Glomerular visceral epithelial cell (primary cell): Measurements from ENCODE around the gene ERMAP.
"Not testable (repeated sequence)": the region's sequence is repeated elsewhere in the genome, so short reads cannot be mapped to it uniquely, and the experiment has no call there.

Experiments
- DNase-seq: peaks from one replicate; pipeline ENCODE4 v3.0.0-alpha.2; 2016; ENCODE audit errors: extremely low spot score

The ERMAP gene

DNA sequence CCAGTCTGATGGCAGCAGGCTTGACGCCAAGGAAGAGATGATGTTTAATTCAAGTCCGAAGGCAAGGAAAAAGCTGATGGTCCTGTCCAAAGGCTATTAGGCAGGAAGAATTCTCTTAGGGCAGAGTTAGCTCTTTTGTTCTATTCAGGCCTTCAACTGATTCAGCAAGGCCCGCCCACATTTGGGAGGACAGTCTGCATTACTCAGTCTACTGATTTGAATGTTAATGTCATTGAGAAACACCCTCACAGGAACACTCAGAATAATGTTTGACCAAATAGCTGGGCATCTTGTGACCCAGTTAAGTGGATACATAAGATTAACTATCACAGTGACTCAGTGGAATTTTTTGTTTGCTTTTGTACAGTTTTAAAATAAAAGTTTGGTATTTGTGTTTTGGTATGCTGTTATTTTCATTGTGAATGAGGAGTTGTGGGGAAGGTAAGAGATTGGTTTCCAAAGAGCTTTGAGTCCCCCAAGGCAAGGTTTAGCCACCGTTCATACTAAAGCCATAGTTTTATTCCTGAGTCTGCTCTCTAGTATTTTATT, 27.7 kb downstream of the ERMAP start:
- DNase-seq = no peak

DNA sequence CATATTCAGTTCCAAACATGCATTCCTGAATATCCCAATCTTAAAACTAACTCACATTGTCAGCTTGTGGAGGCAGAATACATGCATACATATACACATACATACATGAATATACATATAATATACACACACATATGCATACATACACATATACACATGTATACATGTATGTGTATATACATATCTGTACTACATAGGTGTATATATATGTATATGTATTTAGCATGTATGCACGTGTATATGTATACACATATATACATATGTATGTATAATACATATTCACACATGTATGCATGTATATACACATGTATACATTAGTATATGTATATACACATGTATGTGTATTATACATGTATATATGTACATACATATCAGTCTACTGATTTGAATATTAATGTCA, 28.3 kb downstream of the ERMAP start:
- no peak for DNase-seq

DNA sequence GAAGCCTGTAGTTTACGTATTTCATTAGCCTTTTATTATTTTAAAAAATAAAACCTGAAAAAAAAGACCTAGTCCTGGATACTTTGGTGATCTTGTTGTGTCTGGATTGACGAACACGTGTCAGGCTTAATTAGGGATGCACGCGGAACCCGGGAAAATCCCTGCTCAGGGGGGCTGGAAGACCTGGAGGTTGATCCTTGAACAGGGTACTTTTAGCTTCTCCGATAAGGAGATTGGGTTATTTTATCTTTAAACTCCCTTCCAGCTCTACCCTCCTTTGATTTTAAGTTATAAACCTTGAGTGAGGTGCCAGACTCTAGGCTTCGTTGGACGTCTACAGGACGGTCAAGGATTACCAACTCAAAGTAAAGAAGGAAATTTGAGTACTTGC, 28.9 kb downstream of the ERMAP start:
- DNase-seq = no peak

DNA sequence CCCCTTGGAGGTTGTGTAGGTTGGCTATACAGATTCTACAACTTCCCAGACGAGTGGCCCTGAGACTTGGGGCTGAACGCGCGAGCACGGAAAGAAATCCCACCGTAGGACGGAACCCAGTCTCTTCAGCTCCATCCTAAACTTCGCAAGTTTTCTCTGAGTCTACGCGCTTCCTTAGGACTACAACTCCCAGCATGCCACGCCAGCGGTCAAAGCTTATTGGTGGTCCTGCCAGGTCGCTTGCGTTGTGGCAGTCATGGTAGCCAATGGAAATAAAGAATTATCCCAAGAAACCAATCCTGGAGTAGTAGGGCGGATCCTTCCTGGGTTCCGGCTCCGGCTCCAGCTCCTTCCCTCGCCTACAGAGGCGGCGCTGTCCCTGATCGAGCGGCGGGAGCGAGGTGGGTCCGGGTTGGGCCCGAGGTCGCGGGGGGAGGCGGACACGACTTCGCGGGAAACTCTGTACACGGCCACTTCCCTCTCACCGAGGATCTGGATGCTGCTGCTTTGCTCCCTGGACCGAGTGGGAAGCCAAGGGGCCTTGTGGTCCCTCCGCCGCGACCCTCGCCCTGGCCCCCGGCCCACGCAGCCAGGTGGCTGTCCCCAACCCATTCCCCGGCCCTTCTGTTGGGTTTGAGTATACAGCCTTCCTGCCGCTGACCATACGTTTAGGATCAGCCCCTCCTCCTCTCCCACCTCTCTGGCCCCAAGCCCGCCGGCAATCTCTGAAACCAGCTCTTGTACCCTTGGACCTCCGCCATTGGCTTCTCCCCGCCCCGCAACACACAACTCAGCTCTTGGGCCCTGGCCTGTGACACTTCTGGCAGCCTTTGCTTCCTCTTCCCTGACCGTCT, 29.6 kb downstream of the ERMAP start, which contains the start of gene ZNF691:
Gene ZNF691, plus strand, starts transcription at position 357 of the 854 bp plus-strand sequence. CDS start 3,046 bp downstream, outside the sequence.
- peak; percentile 96 for DNase-seq

DNA sequence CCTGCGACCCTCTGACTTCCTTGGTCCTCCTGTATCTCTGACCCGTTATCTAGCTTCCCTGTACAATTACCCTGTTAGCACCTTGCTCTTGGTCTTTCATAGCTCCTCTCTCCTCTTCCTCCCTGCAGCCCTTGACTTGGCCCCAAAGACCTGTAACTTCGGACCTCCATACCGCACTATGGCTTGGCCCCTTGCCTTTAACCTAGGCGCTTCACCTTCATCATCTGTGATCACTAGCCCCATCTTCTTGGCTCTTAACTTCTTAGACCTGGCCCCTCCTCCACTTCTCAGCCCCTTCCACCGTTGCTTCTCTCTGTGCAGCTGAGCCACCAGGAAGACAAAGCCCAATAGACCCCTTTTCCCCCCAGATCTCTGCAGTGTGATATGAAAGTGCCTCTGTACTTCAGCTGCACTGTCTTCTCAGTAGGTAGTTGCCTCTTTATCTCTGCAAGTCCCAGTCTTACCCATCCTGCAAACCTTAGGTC, 30.2 kb downstream of the ERMAP start:
- no peak for DNase-seq

DNA sequence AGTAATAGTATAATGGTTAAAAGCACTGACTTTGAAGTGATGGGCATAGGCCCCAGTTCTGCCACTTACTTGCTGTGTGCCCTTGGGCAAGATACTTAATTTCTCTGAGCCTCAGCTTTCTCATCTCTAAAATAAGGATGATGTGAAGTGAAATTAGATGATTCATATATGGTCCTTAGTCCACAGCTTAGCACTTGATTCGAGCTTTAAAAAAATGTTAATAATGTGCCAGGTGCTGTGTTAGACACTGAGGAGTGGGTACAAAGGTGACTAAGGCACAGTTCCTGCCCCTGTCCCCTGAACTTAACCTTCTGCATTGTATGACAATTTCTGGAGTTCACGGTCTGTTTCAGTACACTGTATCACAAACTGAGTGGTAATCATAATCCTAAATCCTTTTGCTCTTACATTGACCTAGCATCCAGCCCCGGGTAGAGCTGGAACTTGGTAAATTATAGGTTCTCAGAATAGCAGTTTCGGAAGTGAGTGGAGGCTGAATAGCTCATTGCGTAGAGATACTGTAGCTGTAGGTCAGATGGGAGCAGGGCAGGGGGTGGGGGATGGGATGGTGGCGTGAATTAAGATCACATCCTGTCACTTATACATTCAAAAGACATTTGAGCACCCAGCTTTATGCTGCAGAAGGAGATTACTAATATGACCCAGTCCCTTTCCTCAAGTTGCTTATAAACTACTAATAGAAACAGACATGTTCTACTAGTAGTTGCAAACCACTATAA, 31.0 kb downstream of the ERMAP start:
- DNase-seq = no peak

DNA sequence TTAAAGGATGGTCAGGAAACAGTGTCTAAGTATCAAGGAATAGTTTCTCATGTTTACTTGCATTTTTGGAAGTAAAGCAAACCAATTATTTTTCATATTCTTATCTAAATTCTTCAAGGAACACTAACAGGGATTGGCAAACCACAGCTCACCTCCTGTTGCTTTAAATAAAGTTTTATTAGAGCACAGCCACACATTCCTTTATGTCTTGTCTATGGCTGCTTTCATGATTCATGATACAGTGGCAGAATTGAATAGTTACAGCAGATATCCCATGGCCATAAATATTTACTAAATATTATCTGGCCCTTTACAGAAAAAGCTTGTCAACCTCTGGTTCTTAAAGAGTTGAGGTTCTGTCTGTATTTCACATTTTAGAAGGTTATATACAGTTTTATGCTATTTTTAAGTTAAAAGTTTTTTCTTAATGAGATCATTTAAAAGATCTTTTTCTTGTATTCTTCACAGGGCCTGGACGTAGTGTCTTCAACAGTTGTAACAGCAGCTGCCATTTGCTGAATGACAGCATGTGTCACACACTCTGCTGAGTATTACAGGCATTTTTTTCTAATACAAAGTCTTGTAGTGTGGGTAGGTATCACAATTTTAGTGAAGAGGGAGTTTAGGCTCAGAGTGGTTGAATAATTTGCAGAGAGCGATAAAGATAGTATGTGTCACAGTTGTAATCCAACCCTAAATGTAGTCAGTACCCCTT, 32.1 kb downstream of the ERMAP start:
- no peak for DNase-seq

DNA sequence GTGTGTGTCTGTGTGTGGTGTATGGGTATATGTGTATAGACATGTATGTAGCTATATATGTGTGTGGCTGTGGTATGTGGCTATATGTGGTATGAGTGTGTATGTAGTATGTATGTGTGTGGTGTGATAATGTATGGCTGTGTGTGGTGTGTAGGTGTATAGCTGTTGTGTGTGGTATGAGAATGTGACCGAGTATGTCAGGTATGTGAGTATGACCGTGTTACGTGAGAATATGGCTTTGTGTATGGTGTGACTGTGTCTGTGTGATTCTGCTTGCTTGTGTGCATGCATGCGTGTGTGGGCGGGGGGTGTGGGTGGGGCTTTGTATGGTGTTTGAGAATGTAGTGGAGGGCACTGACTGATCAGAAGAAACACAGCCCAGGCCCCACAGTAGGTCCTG, 33.0 kb downstream of the ERMAP start:
- DNase-seq = no peak

DNA sequence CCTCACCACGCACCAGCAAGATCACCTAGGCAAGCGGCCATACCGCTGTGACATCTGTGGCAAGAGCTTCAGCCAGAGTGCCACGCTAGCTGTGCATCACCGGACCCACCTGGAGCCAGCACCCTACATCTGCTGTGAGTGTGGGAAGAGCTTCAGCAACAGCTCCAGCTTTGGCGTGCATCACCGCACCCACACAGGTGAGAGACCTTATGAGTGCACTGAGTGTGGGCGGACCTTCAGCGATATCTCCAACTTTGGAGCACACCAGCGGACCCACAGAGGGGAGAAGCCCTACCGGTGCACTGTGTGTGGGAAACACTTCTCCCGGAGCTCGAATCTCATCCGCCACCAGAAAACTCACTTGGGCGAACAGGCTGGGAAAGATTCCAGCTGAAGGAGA, 34.5 kb downstream of the ERMAP start:
- DNase-seq = no peak

DNA sequence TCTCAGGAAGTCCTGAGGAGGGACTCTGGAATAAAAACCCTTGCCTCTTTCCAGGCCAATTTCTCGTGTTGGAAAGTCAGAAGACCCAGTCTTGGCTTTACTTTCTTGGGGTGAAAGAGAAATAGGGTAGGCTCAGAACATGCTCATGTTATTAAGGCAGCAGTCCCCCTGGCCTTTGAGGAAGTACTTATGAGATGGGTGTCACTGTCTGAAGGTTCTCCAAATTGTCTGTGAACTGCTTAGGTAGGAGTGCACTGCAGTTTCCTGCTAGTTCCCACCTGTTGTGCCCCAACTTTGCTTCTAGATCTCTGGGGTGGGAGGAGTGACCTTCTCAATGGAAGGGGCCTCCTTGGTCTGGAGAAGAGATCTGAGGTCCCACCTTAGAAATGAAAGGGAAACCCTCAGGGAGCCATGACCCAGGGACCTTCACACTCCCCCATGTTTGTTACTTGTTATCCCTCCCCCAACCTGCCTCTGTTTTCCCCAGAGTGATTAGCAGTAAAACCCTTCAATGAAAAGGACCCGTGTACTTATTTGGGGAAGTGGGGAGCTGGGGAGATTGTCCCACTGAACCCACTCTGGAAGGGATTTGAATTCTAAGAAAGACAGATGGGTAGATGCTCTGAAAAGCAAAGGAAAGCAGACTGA, 35.2 kb downstream of the ERMAP start:
- DNase-seq = no peak

DNA sequence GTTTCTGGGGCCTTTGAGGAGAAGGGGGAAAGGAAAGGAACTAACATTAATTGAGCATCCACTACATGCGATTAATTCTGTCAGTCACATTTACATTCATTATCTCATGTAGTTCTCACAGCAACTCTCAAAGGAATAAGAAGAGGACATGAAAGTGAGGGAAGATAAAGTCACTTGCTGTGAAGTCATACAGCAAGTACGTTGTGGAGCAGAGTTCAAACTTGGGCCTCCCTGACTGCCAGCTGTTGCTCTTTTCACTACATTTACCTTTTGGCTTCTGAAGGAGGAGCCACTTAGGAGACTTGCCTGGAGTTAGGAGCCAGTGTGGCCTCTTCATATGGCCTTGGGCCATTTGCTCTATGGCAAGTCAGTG, 35.7 kb downstream of the ERMAP start:
- DNase-seq = no peak

DNA sequence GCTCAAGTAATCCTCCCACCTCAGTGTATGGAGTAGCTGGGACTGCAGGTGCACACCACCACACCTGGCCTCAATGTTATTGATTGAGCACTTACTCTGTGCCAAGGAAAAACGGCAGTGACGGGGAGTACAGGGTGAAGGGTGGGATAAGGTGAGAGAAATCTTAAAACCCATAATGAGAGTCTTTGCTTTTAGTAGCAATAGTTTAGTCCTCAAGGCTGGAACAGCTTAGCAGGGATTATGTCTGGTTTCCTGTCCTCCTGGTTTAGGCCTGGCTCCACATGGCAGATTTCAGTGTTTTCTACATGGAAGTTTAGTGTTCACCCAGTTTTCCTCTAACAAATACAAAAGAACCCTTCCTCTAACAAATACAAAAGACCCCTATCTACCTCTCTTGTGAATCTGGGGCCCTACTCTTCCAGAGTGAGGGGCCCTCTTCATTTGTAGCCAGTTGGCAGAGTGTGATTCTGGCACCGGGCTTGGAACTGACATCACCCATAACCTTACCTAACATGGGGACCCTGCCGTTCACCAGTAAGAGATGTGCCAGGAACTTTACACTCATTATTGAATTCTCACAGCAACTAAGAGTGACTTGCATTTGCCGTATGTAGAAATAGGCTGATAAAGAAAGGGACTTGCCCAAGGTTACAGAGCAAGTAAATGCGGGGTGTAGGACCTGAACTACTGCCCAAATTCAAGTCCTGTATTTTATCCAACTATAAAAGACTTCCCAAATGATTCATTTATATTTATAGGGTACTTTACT, 36.4 kb downstream of the ERMAP start:
- DNase-seq = no peak

DNA sequence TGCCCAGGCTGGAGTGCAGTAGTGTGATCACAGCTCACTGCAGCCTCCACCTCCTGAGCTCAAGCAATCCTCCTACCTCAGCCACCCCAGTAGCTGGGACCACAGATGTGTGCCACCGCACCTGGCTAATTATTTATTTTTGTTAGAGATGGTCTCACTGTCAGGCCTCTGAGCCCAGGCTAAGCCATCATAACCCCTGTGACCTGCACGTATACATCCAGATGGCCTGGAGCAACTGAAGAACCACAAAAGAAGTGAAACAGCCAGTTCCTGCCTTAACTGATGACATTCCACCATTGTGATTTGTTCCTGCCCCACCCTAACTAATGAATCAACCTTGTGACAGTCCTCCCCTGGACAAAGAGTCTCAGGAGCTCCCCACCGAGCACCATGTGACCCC, 39.6 kb downstream of the ERMAP start:
- DNase-seq = not testable (repeated sequence)

DNA sequence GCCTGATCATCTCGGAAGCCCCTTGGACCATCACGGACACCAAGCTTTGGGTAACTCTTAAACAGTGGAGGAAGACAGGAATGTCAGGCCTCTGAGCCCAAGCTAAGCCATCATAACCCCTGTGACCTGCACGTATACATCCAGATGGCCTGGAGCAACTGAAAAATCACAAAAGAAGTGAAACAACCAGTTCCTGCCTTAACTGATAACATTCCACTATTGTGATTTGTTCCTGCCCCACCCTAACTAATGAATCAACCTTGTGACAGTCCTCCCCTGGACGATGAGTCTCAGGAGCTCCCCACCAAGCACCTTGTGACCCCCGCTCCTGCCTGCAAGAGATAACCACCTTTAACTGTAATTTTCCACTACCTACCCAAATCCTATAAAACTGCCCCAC, 42.4 kb downstream of the ERMAP start:
- DNase-seq = not testable (repeated sequence)

DNA sequence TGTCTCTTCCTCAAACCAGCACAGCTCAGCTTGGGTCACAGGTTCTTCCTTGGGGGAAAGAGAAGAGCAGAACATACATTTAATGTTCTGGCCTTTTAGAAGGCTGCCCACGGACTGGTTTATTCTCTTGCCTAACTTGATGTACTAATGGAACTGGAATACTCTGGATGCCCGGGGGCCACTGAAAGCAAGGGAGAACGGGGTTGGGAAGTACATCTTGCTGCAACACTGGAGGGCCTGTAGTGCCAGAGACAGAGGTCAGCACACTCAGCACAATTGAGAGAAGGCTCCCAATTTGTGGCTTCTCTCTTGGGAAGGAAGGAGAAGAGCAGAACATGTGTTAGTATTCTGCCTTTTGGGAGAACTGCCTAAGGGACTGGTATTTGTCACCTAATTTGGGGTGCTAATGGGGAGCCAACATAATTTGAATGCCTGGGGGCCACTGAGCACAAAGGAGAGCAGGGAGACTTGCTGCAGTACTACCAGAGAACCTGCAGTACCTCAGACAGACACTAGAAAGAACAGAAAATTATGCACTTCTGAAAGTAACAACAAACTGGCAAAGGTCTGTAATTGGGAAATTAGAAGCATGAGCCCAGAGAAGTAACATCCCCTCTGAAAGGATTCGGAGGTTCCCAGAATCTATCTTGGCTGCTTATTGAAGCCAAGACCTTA, 43.6 kb downstream of the ERMAP start:
- DNase-seq = no peak

DNA sequence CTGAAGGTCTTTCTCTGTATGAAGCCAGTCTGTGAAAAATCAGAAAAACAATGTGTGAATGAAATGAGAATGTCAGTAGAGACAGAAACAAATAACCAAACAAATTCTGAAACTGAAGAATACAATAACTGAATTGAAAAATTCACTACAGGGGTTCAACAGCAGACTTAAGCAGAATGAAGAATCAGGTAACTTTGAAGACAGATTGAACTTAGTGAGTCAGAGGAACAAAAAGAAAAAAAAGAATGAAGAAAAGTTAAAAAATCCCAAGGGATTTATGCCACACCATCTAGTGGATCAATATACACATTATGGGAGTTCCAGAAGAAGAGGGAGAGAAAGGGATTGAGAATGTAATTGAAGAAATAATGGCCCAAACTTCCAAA, 44.1 kb downstream of the ERMAP start:
- DNase-seq = no peak

DNA sequence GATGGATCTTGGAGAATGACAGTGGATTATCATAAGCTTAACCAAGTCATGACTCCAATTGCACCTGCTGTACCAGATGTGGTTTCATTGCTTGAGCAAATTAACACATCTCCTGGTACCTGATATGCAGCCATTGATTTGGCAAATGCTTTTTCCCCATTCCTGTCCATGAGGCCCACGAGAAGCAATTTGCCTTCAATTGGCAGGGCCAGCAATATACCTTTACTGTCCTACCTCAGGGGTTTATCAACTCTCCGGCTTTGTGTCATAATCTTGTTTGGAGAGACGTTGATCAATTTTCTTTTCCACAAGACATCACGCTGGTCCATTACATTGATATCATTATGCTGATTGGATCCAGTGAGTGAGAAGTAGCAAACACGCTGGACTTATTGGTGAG, 49.6 kb downstream of the ERMAP start:
- no peak for DNase-seq

DNA sequence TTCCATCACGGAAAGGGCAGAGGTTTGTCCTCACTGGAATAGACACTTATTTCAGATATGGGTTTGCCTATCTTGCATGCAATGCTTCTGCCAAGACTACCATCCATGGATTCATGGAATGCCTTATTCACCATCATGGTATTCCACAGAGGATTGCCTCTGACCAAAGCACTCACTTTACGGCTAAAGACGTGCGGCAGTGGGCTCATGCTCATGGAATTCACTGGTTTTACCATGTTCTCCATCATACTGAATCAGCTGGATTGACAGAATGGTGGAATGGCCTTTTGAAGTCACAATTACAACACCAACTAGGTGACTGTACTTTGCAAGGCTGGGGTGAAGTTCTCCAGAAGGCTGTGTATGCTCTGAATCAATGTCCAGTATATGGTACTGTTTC, 51.5 kb downstream of the ERMAP start:
- peak; percentile 33 for DNase-seq

DNA sequence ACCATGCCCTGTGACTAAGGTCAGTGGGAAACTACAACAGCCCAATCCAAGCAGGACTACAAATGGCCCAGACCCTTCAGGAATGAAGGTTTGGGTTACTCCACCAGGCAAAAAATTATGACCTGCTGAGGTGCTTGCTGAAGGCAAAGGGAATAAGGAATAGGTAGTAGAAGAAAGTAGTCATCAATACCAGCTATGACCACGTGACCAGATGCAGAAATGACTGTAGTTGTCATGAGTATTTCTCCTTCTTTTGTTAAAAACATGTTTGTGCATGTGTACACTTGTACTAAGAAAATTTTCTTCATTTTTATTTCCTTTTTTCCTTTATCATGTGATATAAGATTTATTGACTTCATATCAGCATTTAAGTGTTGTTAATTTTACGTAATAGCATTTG, 52.3 kb downstream of the ERMAP start:
- not testable (repeated sequence) for DNase-seq

DNA sequence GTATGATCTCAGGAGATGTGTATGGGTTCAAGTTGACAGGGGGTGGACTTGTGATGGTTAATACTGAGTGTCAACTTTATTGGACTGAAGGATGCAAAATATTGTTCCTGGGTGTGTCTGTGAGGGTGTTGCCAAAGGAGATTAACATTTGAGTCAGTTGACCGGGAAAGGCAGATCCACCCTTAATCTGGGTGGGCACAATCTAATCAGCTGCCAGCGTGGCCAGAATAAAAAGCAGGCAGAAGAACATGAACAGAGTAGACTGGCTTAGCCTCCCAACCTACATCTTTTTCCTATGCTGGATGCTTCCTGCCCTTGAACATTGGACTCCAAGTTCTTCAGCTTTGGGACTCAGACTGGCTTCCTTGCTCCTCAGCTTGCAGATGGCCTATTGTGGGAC, 52.8 kb downstream of the ERMAP start:
- not testable (repeated sequence) for DNase-seq
